ENCODE measurements around the gene CP.

The CP gene

DNA sequence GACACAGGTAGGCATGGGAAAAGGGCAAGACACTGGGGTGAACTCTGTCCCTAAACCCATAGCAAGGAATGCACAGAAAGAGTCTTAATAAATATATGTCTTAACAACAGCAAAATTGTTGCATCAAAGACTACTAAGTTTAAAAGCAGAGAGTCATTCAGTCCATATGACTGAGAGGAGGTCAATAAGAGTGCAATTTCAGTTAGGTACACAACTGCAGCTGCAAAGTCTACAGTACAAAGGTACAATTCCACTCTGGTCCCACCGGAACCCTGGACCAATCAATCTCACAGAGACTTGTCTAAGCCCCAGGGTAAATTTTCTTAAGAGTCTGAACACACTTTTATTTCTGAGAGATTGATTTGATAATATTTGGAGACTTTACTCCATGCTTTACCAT lies 6.9 kb downstream of the CP start:
- H3K4me1 ChIP-seq (ENCODE audit: control insufficient read depth in 2 of 2, insufficient read depth in 1 of 2, low read depth in 1 of 2, low read length in 2 of 2) = peaks cover 3 to 16% of the 10 kb centered on the region in 2 donors
- H2BK120ac ChIP-seq (ENCODE audit: low read depth, low read length) = no peak overlapping the region
- no peak overlapping the region for H3K18ac ChIP-seq (ENCODE audit: low read length)
- H3K9me3 ChIP-seq (replicated peaks in 1 of 2; ENCODE audit: control insufficient read depth in 2 of 2, insufficient read depth in 1 of 2, low read depth in 1 of 2, low read length in 2 of 2) = peaks cover 0 to 7% of the 10 kb centered on the region in 2 donors
- no peaks in the 10 kb centered on the region for H3K36me3 ChIP-seq (replicated peaks in 1 of 2; ENCODE audit: control insufficient read depth in 2 of 2, insufficient read depth in 2 of 2, low read length in 2 of 2)
- no peak overlapping the region for H3K14ac ChIP-seq (ENCODE audit: low read length)
- no peak for DNase-seq (ENCODE audit: low spot score)
- H3K27ac ChIP-seq (replicated peaks; ENCODE audit: low read length) = no peak overlapping the region
- H4K91ac ChIP-seq (ENCODE audit: low read depth, low read length, poor library complexity) = no peak overlapping the region
- WGBS, 2 donors (ENCODE audit: extremely low coverage in 2 of 2, insufficient read length in 2 of 2, insufficient replicate concordance in 1 of 2) = no CpG with 5 or more reads among the region's 1 CpG
- H3K27me3 ChIP-seq (ENCODE audit: control insufficient read depth in 3 of 3, insufficient read depth in 3 of 3, low read depth in 1 of 3, low read length in 3 of 3) = no peaks in the 10 kb centered on the region
- no peaks in the 10 kb centered on the region for H3K79me1 ChIP-seq (ENCODE audit: low read depth, low read length)
- H3K4ac ChIP-seq (ENCODE audit: low read length) = no peak overlapping the region
- no peak overlapping the region for H2BK12ac ChIP-seq (ENCODE audit: low read length)
- peak overlapping the region; percentile 13 for H2AFZ ChIP-seq (ENCODE audit: low read length)
- H3K23ac ChIP-seq (ENCODE audit: low read depth, low read length, poor library complexity) = no peak overlapping the region
- H2BK5ac ChIP-seq (ENCODE audit: low read length) = no peak overlapping the region
- H3K4me3 ChIP-seq (ENCODE audit: low read length in 2 of 2) = no peak overlapping the region
- H3K9ac ChIP-seq (ENCODE audit: low read depth, low read length, poor library complexity) = no peak overlapping the region
- no peak overlapping the region for H3K4me2 ChIP-seq (ENCODE audit: insufficient read depth, low read length, poor library complexity, severe bottlenecking)
- H2AK5ac ChIP-seq (ENCODE audit: low read depth, low read length) = no peak overlapping the region
- H4K8ac ChIP-seq (ENCODE audit: low read depth, low read length) = no peak overlapping the region
- H2BK15ac ChIP-seq (ENCODE audit: low read length) = no peak overlapping the region

DNA sequence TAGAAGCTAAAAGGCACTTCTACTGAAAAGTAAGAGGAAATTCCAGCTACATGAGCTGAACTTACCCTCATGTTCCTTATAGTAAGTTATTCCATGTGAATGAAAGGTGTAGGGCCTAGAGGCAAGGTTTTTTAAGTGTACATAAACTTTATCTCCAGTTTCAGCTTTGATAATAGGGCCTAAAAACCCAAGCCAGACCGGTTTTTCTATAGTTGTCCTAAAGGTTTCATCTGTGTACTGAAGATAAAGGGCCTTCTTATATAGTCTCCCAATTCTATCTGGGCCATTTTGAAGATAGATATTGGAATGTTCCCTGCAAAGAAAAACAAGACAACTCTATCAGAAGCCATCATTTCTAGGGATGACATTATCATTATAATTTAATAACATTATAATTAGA lies 9.2 kb downstream of the CP start:
- Histone ChIP-seq H3K14ac (ENCODE audit: low read length) (no peak overlapping the region), H3K4me3 (ENCODE audit: low read length in 2 of 2) (no peak overlapping the region), H3K9ac (ENCODE audit: low read depth, low read length, poor library complexity) (no peak overlapping the region), H3K27ac (replicated peaks; ENCODE audit: low read length) (no peak overlapping the region), H3K4ac (ENCODE audit: low read length) (no peak overlapping the region), H3K36me3 (replicated peaks in 1 of 2; ENCODE audit: control insufficient read depth in 2 of 2, insufficient read depth in 2 of 2, low read length in 2 of 2) (no peaks in the 10 kb centered on the region), H3K9me3 (replicated peaks in 1 of 2; ENCODE audit: control insufficient read depth in 2 of 2, insufficient read depth in 1 of 2, low read depth in 1 of 2, low read length in 2 of 2) (no peaks in the 10 kb centered on the region), H2AFZ (ENCODE audit: low read length) (no peak overlapping the region), H3K27me3 (ENCODE audit: control insufficient read depth in 3 of 3, insufficient read depth in 3 of 3, low read depth in 1 of 3, low read length in 3 of 3) (no peaks in the 10 kb centered on the region), H4K91ac (ENCODE audit: low read depth, low read length, poor library complexity) (no peak overlapping the region), H2BK5ac (ENCODE audit: low read length) (no peak overlapping the region), H3K23ac (ENCODE audit: low read depth, low read length, poor library complexity) (no peak overlapping the region), H3K18ac (ENCODE audit: low read length) (no peak overlapping the region), H3K79me1 (ENCODE audit: low read depth, low read length) (no peaks in the 10 kb centered on the region), H2BK15ac (ENCODE audit: low read length) (no peak overlapping the region), H2BK120ac (ENCODE audit: low read depth, low read length) (no peak overlapping the region), H3K4me1 (ENCODE audit: control insufficient read depth in 2 of 2, insufficient read depth in 1 of 2, low read depth in 1 of 2, low read length in 2 of 2) (peaks cover 3 to 16% of the 10 kb centered on the region in 2 donors), H4K8ac (ENCODE audit: low read depth, low read length) (no peak overlapping the region), H3K4me2 (ENCODE audit: insufficient read depth, low read length, poor library complexity, severe bottlenecking) (no peak overlapping the region), H2AK5ac (ENCODE audit: low read depth, low read length) (no peak overlapping the region), H2BK12ac (ENCODE audit: low read length) (no peak overlapping the region)
- WGBS, 2 donors (ENCODE audit: extremely low coverage in 2 of 2, insufficient read length in 2 of 2, insufficient replicate concordance in 1 of 2) = no CpG with 5 or more reads among the region's 1 CpG
- DNase-seq (ENCODE audit: low spot score) = no peak

DNA sequence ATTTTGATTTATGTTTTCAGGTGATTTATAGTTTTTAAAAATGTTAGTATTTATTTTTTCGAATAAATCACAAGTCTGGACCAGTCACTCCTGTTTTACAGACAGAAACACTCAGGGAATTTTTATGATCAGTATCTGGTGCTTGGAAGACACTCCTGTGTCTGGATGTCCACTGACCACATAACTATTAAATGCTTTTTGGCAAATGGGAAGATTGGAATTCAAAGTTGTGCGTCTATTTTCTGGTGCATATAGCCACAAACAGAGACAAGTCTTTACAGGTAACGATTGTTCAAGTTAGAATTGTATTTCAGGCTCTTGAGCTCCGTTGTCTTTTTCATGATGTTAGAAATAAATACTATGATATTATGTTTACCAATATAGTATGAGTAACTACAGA lies 12.2 kb downstream of the CP start:
- Histone ChIP-seq H3K14ac (ENCODE audit: low read length) (no peak overlapping the region), H3K18ac (ENCODE audit: low read length) (no peak overlapping the region), H2BK120ac (ENCODE audit: low read depth, low read length) (no peak overlapping the region), H2BK5ac (ENCODE audit: low read length) (no peak overlapping the region), H2BK15ac (ENCODE audit: low read length) (no peak overlapping the region), H3K9me3 (replicated peaks in 1 of 2; ENCODE audit: control insufficient read depth in 2 of 2, insufficient read depth in 1 of 2, low read depth in 1 of 2, low read length in 2 of 2) (no peaks in the 10 kb centered on the region), H4K91ac (ENCODE audit: low read depth, low read length, poor library complexity) (no peak overlapping the region), H3K4me1 (ENCODE audit: control insufficient read depth in 2 of 2, insufficient read depth in 1 of 2, low read depth in 1 of 2, low read length in 2 of 2) (no peaks in the 10 kb centered on the region), H3K4me2 (ENCODE audit: insufficient read depth, low read length, poor library complexity, severe bottlenecking) (no peak overlapping the region), H3K9ac (ENCODE audit: low read depth, low read length, poor library complexity) (no peak overlapping the region), H4K8ac (ENCODE audit: low read depth, low read length) (no peak overlapping the region), H2AK5ac (ENCODE audit: low read depth, low read length) (no peak overlapping the region), H3K27me3 (ENCODE audit: control insufficient read depth in 3 of 3, insufficient read depth in 3 of 3, low read depth in 1 of 3, low read length in 3 of 3) (no peaks in the 10 kb centered on the region), H3K36me3 (replicated peaks in 1 of 2; ENCODE audit: control insufficient read depth in 2 of 2, insufficient read depth in 2 of 2, low read length in 2 of 2) (peaks cover 0 to 9% of the 10 kb centered on the region in 2 donors), H3K4me3 (ENCODE audit: low read length in 2 of 2) (no peak overlapping the region), H3K79me1 (ENCODE audit: low read depth, low read length) (no peaks in the 10 kb centered on the region), H3K23ac (ENCODE audit: low read depth, low read length, poor library complexity) (no peak overlapping the region), H2AFZ (ENCODE audit: low read length) (no peak overlapping the region), H2BK12ac (ENCODE audit: low read length) (no peak overlapping the region), H3K27ac (replicated peaks; ENCODE audit: low read length) (no peak overlapping the region), H3K4ac (ENCODE audit: low read length) (no peak overlapping the region)
- no peak for DNase-seq (ENCODE audit: low spot score)
- no CpG with 5 or more reads among the region's 4 CpGs for WGBS, 2 donors (ENCODE audit: extremely low coverage in 2 of 2, insufficient read length in 2 of 2, insufficient replicate concordance in 1 of 2)

DNA sequence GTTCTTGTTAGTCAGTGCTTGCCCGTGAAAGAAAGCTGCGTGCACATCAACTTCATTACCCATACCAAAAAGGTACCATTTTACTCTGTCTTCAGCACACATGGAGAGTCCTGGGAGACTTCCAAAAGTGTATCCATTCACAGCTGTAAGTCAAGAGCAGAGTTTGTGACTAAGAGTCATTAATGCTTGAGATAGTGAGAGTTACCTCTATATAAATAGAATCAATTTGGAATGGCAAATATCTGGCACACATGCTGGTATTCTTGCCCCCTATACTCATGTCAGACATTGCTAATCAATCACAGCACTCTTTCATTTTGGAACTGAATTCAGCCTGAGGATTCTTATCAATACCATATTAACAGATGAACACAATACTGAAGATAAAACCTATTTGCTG lies 14.2 kb downstream of the CP start:
- Histone ChIP-seq H3K4me2 (ENCODE audit: insufficient read depth, low read length, poor library complexity, severe bottlenecking) (no peak overlapping the region), H3K9me3 (replicated peaks in 1 of 2; ENCODE audit: control insufficient read depth in 2 of 2, insufficient read depth in 1 of 2, low read depth in 1 of 2, low read length in 2 of 2) (no peaks in the 10 kb centered on the region), H2BK15ac (ENCODE audit: low read length) (no peak overlapping the region), H2BK120ac (ENCODE audit: low read depth, low read length) (no peak overlapping the region), H4K91ac (ENCODE audit: low read depth, low read length, poor library complexity) (no peak overlapping the region), H3K9ac (ENCODE audit: low read depth, low read length, poor library complexity) (no peak overlapping the region), H3K27ac (replicated peaks; ENCODE audit: low read length) (no peak overlapping the region), H3K18ac (ENCODE audit: low read length) (no peak overlapping the region), H3K4ac (ENCODE audit: low read length) (no peak overlapping the region), H3K14ac (ENCODE audit: low read length) (no peak overlapping the region), H3K23ac (ENCODE audit: low read depth, low read length, poor library complexity) (no peak overlapping the region), H2BK12ac (ENCODE audit: low read length) (no peak overlapping the region), H2AFZ (ENCODE audit: low read length) (no peak overlapping the region), H2AK5ac (ENCODE audit: low read depth, low read length) (no peak overlapping the region), H3K27me3 (ENCODE audit: control insufficient read depth in 3 of 3, insufficient read depth in 3 of 3, low read depth in 1 of 3, low read length in 3 of 3) (no peaks in the 10 kb centered on the region), H3K4me3 (ENCODE audit: low read length in 2 of 2) (no peak overlapping the region), H3K79me1 (ENCODE audit: low read depth, low read length) (no peaks in the 10 kb centered on the region), H4K8ac (ENCODE audit: low read depth, low read length) (no peak overlapping the region), H3K4me1 (ENCODE audit: control insufficient read depth in 2 of 2, insufficient read depth in 1 of 2, low read depth in 1 of 2, low read length in 2 of 2) (no peaks in the 10 kb centered on the region), H3K36me3 (replicated peaks in 1 of 2; ENCODE audit: control insufficient read depth in 2 of 2, insufficient read depth in 2 of 2, low read length in 2 of 2) (peaks cover 0 to 12% of the 10 kb centered on the region in 2 donors), H2BK5ac (ENCODE audit: low read length) (no peak overlapping the region)
- DNase-seq (ENCODE audit: low spot score) = no peak
- WGBS, 2 donors (ENCODE audit: extremely low coverage in 2 of 2, insufficient read length in 2 of 2, insufficient replicate concordance in 1 of 2) = no CpG with 5 or more reads among the region's 2 CpGs
